GM12878 (cell line): ENCODE measurements around the gene CALML5. TPM values are rescaled to one million over a fixed set of nuclear protein-coding genes. Genes with fewer than 3 reads are reported as not detected.

Source experiments
- HDAC6 ChIP-seq: fragments of 200-600 bp; sonication (generic); IDR thresholded peaks from one replicate; pipeline ENCODE4 v1.8.0; 2017; ENCODE audit warnings: antibody characterized with exemption; ENCODE audit not compliant: unreplicated experiment
- IKZF1 ChIP-seq: fragments of 450-650 bp; conservative IDR thresholded peaks from 2 replicates; pipeline ENCODE4 v1.6.1; 2017; ENCODE audit warnings: antibody characterized with exemption, mild to moderate bottlenecking
- JUND ChIP-seq: IDR thresholded peaks from 2 replicates; pipeline ENCODE4 v1.6.1; 2012; ENCODE audit warnings: low read depth, mild to moderate bottlenecking, low read length, improper control_type of control experiment, moderate library complexity
- NFIC ChIP-seq: IDR thresholded peaks from 2 replicates; pipeline ENCODE4 v1.6.1; 2012; ENCODE audit warnings: low read depth, mild to moderate bottlenecking, inconsistent platforms, low read length, moderate library complexity
- NR2C1 ChIP-seq: fragments of 450-650 bp; IDR thresholded peaks from 2 replicates; pipeline ENCODE4 v1.6.1; 2017; ENCODE audit warnings: antibody characterized with exemption, mild to moderate bottlenecking, moderate library complexity
- RB1 ChIP-seq: fragments of 450-650 bp; formaldehyde crosslinking; IDR thresholded peaks from 2 replicates; pipeline ENCODE4 v1.6.1; 2017; ENCODE audit warnings: mild to moderate bottlenecking, borderline replicate concordance
- RCOR1 ChIP-seq: conservative IDR thresholded peaks from 2 replicates; pipeline ENCODE4 v1.6.1; 2012; ENCODE audit warnings: low read depth, low read length, improper control_type of control experiment
- RELA ChIP-seq: fragments of 450-650 bp; IDR thresholded peaks from 2 replicates; pipeline ENCODE4 v1.8.0; 2014; ENCODE audit warnings: borderline replicate concordance; ENCODE audit not compliant: partially characterized antibody
- ZBED1 ChIP-seq: IDR thresholded peaks from 2 replicates; pipeline ENCODE4 v1.6.1; 2016; ENCODE audit warnings: borderline replicate concordance
- polyA plus RNA-seq, 11 experiments: library from polyadenylated mRNA; depleted of rRNA in 4 of 11; unstranded in 6 of 11; stranded (reverse) in 5 of 11; fragments of >200 nt; fragmentation: Nextera tagmentation in 4 of 11; fragmentation: Illumina TruSeq in 1 of 11; extraction: Ambion mirVana in 4 of 11; extraction: Trizol in 1 of 11; gene quantifications; 1 replicate in 1 of 11; 2 replicates in 10 of 11; pipeline versions ENCODE4 v1.2.1 to v1.2.3, GENCODE V29; 2011 to 2016; ENCODE audit warnings: inconsistent platforms in 2 of 11, missing spikeins in 2 of 11, low read depth in 1 of 11
- total RNA-seq, 4 experiments: library from RNA; depleted of rRNA in 3 of 4; stranded (reverse); fragments of >200 nt in 3 of 4; fragmentation: Illumina TruSeq in 1 of 4; extraction: Trizol in 1 of 4; gene quantifications; 2 replicates each; pipeline versions ENCODE4 v1.2.1 to v1.2.3, GENCODE V29; 2013 to 2021
- TF ChIP-seq, protein P1 (sequence below): IDR thresholded peaks from 2 replicates; pipeline ENCODE4 v1.6.1; 2012; ENCODE audit warnings: low read depth, low read length, improper control_type of control experiment
- TF ChIP-seq, protein P2 (sequence below): fragments of 450-650 bp; formaldehyde crosslinking; IDR thresholded peaks from 2 replicates; pipeline ENCODE4 v1.4.0; 2022; ENCODE audit warnings: mild to moderate bottlenecking, moderate library complexity
- TF ChIP-seq, protein P3 (sequence below): fragments of 150-350 bp; IDR thresholded peaks from 2 replicates; pipeline ENCODE4 v1.6.1; 2016; ENCODE audit warnings: low read depth, low read length
- TF ChIP-seq, protein P4 (sequence below): IDR thresholded peaks from 2 replicates; pipeline ENCODE4 v1.6.1; 2012; ENCODE audit warnings: improper control_type of control experiment, low read depth, low read length; ENCODE audit not compliant: insufficient replicate concordance
- TF ChIP-seq, protein P5 (sequence below): fragments of 150-350 bp; IDR thresholded peaks from 2 replicates; pipeline ENCODE4 v1.6.1; 2014; ENCODE audit warnings: mild to moderate bottlenecking, low read depth, low read length

Gene CALML5
- total and polyA plus RNA-seq, 10 of the 15 experiments (the other 5 are each of a cell fraction or from before 2014, with no cell fraction given), result not detected

DNA sequence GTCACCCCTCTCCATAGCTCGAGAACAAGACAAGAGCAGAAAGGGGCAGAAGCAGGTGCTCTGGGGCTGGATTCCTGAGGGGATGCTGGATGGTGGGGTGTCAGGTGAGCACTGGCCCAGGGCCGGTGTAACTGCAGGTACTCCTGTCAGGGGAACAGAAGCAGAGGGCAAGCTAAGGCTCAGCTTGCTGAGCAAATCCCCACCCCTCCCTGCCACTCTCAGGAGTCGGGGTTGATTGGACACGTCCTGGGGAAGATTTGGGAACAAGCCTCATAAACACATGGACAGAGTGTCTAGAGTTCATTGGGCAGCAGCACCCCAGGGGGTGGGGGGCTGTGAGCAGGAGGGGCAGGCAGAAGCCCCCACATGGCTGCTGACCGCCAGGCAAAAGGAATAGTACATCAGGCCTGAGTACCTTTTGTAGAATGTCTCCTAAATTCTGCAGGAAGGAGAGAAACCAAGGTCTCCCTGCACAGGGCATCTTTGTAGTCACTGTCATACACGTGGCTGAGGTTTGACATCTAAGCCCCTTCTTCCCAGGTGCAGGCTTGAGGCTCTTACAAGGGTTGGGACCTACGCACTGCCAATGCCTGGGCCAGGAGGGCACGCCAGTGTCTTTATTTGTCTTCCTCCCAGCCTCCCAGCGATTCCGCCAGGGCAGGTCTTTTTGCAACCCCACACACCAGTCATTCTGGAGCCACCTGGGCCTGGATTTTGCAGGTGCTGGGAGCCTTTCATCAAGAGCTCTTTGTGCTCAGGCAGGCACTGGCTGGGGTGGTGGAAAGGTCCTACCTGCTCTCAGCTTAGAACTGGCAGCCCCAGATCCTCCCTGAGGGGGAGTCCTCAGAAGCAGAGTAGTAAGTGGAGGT, 28.2 kb upstream of the CALML5 start (continued):
- TF ChIP-seq, protein P1, sequence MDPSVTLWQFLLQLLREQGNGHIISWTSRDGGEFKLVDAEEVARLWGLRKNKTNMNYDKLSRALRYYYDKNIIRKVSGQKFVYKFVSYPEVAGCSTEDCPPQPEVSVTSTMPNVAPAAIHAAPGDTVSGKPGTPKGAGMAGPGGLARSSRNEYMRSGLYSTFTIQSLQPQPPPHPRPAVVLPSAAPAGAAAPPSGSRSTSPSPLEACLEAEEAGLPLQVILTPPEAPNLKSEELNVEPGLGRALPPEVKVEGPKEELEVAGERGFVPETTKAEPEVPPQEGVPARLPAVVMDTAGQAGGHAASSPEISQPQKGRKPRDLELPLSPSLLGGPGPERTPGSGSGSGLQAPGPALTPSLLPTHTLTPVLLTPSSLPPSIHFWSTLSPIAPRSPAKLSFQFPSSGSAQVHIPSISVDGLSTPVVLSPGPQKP, result no peak
- TF ChIP-seq, protein P2, sequence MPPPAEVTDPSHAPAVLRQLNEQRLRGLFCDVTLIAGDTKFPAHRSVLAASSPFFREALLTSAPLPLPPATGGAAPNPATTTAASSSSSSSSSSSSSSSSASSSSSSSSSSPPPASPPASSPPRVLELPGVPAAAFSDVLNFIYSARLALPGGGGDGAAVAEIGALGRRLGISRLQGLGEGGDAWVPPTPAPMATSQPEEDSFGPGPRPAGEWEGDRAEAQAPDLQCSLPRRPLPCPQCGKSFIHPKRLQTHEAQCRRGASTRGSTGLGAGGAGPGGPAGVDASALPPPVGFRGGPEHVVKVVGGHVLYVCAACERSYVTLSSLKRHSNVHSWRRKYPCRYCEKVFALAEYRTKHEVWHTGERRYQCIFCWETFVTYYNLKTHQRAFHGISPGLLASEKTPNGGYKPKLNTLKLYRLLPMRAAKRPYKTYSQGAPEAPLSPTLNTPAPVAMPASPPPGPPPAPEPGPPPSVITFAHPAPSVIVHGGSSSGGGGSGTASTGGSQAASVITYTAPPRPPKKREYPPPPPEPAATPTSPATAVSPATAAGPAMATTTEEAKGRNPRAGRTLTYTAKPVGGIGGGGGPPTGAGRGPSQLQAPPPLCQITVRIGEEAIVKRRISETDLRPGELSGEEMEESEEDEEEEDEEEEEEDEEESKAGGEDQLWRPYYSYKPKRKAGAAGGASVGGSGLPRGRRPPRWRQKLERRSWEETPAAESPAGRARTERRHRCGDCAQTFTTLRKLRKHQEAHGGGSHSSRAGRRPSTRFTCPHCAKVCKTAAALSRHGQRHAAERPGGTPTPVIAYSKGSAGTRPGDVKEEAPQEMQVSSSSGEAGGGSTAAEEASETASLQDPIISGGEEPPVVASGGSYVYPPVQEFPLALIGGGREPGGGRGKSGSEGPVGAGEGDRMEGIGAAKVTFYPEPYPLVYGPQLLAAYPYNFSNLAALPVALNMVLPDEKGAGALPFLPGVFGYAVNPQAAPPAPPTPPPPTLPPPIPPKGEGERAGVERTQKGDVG (CRISPR knock-in tag), result no peak
- TF ChIP-seq IKZF1 (no peak), RB1 (no peak), NFIC (no peak), RELA (no peak), HDAC6 (no peak), RCOR1 (no peak), ZBED1 (no peak), NR2C1 (no peak), JUND (no peak)
- TF ChIP-seq, protein P3, sequence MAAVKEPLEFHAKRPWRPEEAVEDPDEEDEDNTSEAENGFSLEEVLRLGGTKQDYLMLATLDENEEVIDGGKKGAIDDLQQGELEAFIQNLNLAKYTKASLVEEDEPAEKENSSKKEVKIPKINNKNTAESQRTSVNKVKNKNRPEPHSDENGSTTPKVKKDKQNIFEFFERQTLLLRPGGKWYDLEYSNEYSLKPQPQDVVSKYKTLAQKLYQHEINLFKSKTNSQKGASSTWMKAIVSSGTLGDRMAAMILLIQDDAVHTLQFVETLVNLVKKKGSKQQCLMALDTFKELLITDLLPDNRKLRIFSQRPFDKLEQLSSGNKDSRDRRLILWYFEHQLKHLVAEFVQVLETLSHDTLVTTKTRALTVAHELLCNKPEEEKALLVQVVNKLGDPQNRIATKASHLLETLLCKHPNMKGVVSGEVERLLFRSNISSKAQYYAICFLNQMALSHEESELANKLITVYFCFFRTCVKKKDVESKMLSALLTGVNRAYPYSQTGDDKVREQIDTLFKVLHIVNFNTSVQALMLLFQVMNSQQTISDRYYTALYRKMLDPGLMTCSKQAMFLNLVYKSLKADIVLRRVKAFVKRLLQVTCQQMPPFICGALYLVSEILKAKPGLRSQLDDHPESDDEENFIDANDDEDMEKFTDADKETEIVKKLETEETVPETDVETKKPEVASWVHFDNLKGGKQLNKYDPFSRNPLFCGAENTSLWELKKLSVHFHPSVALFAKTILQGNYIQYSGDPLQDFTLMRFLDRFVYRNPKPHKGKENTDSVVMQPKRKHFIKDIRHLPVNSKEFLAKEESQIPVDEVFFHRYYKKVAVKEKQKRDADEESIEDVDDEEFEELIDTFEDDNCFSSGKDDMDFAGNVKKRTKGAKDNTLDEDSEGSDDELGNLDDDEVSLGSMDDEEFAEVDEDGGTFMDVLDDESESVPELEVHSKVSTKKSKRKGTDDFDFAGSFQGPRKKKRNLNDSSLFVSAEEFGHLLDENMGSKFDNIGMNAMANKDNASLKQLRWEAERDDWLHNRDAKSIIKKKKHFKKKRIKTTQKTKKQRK, result no peak
- TF ChIP-seq, protein P4, sequence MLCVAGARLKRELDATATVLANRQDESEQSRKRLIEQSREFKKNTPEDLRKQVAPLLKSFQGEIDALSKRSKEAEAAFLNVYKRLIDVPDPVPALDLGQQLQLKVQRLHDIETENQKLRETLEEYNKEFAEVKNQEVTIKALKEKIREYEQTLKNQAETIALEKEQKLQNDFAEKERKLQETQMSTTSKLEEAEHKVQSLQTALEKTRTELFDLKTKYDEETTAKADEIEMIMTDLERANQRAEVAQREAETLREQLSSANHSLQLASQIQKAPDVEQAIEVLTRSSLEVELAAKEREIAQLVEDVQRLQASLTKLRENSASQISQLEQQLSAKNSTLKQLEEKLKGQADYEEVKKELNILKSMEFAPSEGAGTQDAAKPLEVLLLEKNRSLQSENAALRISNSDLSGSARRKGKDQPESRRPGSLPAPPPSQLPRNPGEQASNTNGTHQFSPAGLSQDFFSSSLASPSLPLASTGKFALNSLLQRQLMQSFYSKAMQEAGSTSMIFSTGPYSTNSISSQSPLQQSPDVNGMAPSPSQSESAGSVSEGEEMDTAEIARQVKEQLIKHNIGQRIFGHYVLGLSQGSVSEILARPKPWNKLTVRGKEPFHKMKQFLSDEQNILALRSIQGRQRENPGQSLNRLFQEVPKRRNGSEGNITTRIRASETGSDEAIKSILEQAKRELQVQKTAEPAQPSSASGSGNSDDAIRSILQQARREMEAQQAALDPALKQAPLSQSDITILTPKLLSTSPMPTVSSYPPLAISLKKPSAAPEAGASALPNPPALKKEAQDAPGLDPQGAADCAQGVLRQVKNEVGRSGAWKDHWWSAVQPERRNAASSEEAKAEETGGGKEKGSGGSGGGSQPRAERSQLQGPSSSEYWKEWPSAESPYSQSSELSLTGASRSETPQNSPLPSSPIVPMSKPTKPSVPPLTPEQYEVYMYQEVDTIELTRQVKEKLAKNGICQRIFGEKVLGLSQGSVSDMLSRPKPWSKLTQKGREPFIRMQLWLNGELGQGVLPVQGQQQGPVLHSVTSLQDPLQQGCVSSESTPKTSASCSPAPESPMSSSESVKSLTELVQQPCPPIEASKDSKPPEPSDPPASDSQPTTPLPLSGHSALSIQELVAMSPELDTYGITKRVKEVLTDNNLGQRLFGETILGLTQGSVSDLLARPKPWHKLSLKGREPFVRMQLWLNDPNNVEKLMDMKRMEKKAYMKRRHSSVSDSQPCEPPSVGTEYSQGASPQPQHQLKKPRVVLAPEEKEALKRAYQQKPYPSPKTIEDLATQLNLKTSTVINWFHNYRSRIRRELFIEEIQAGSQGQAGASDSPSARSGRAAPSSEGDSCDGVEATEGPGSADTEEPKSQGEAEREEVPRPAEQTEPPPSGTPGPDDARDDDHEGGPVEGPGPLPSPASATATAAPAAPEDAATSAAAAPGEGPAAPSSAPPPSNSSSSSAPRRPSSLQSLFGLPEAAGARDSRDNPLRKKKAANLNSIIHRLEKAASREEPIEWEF, result no peak
- TF ChIP-seq, protein P5, sequence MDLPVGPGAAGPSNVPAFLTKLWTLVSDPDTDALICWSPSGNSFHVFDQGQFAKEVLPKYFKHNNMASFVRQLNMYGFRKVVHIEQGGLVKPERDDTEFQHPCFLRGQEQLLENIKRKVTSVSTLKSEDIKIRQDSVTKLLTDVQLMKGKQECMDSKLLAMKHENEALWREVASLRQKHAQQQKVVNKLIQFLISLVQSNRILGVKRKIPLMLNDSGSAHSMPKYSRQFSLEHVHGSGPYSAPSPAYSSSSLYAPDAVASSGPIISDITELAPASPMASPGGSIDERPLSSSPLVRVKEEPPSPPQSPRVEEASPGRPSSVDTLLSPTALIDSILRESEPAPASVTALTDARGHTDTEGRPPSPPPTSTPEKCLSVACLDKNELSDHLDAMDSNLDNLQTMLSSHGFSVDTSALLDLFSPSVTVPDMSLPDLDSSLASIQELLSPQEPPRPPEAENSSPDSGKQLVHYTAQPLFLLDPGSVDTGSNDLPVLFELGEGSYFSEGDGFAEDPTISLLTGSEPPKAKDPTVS, result no peak
